Erythroblast (primary cell): ENCODE results near the gene ETFBKMT.

Experiments used
- GATA1 ChIP-seq: IDR thresholded peaks from 2 replicates; pipeline ENCODE4 v1.6.1; 2011; ENCODE audit warnings: low read depth, mild to moderate bottlenecking, control low read depth, low read length, moderate library complexity
- POLR2A ChIP-seq: IDR thresholded peaks from 2 replicates; pipeline ENCODE4 v1.6.1; 2011; ENCODE audit warnings: mild to moderate bottlenecking, low read length

DNA sequence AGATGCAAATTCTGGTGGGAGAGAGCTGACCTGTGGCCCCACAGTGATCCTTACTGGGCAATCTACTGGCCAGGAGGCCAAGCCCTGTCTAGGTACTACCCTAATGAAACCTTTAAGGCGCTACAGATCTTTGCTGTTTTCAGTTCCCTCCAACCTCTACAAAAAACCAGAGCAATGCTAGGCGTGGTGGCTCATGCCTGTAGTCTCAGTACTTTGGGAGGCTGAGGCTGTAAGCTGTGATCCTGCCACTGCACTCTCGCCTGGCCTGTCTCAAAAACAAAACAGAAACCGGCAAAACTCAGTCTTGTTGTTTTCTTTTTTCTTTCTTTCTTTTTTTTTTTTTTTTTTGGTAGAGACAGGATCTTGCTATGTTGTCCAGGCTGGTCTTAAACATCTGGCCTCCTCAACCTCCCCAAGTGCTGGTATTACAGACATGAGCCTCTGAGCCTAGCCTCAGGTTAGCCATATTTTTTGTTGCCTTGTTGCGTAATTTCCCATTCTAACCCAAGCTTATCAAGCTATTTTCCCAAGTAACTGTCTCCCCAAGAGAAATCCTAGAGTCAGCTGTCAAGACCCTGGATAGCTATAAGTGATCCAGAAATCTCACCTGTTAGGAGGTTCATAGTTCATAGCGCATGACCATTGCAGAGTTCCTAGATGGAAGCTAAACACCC, 2.8 kb downstream of the ETFBKMT start:
- no peak for TF ChIP-seq POLR2A
- no peak for TF ChIP-seq GATA1
